C4-2B (cell line): ENCODE measurements around the gene USH1G.

Experiments
- H3K27ac ChIP-seq: fragments of 450-650 bp; 2 replicates; pipeline ENCODE4 v1.5.1; 2017
- ZFX ChIP-seq: fragments of 450-650 bp; IDR thresholded peaks from 2 replicates; pipeline ENCODE4 v1.6.1; 2017
- TF ChIP-seq, protein P1 (sequence below): fragments of 450-650 bp; conservative IDR thresholded peaks from 2 replicates; pipeline ENCODE4 v1.5.1; 2017; ENCODE audit warnings: mild to moderate bottlenecking

USH1G gene

DNA sequence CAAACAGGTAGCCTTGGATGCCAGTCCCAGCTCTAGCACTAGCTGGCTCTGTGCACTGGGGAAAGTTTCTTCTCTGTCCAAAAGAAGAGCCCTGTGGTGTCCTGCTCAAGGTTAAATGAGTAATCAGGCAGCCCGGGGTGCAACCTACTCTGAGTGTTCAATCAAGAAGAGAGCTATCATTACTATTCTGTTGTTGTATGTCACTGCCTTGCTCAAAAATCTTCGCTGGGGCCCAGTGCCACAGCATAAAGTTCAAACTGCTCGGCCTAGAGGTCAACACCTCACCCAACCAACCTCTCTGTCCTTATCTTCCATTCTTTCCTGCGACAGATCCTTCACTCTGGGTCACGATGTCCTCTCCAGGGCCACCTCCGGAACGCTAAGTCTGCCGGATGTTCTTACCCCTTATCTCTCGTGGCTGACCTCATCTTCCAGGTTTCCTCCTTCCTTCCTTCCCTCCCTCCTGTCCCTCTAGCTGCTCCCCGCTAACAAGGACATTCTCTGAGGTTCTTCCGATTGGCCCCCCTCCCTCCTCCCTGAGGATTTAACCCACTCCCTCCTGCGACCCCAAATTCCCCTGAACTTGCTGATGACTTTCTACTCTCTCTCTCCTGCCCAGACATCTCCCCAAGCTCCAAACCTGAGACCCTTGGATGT, 54.7 kb downstream of the USH1G start:
- no peak for TF ChIP-seq ZFX
- TF ChIP-seq, protein P1, sequence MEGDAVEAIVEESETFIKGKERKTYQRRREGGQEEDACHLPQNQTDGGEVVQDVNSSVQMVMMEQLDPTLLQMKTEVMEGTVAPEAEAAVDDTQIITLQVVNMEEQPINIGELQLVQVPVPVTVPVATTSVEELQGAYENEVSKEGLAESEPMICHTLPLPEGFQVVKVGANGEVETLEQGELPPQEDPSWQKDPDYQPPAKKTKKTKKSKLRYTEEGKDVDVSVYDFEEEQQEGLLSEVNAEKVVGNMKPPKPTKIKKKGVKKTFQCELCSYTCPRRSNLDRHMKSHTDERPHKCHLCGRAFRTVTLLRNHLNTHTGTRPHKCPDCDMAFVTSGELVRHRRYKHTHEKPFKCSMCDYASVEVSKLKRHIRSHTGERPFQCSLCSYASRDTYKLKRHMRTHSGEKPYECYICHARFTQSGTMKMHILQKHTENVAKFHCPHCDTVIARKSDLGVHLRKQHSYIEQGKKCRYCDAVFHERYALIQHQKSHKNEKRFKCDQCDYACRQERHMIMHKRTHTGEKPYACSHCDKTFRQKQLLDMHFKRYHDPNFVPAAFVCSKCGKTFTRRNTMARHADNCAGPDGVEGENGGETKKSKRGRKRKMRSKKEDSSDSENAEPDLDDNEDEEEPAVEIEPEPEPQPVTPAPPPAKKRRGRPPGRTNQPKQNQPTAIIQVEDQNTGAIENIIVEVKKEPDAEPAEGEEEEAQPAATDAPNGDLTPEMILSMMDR = no peak
- no peak overlapping the region for H3K27ac ChIP-seq

DNA sequence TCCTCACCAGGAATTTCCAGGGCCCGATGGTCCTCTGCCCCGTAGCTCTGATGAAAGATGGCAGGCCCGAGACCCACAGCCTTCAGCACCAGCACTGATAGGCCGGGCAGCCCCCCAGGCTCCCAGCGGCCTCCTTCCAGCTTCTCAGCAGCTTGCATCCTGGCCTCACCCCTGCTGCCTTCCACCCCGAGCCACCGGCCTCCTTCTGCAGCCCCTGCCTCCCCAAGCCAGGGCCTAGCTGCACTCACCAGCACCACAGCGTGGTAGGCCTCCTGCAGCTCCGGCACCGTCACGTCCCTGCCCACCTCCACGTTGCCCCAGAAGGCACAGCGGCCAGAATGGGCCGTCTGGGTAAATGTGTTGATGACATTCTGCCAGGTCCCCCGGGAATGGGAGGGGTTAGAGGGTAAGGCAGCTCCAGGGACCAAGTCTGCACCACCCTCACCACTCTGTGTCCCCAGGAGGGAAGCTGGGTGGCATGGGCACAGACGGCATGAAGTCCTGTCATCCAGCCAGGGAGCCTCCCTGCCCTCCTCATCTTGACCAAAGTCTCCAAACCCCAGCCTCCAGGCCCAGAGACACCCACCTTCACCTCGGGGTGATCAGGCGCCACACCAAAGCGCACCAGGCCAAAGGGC, 56.7 kb downstream of the USH1G start:
- no peak overlapping the region for H3K27ac ChIP-seq

More for the DNA sequence above, 56.7 kb downstream of the USH1G start:
- TF ChIP-seq ZFX = no peak
- TF ChIP-seq, protein P1 = no peak
